COLO668 (cell line): ENCODE data around the gene PLCL2.
"Not testable (repeated sequence)": the region's sequence is repeated elsewhere in the genome, so short reads cannot be mapped to it uniquely, and the experiment has no call there.

ENCODE experiments used
- DNase-seq: peaks from one replicate; lab custom pipeline; 2025; ENCODE audit not compliant: unreplicated experiment; lab: John Stamatoyannopoulos, UW

PLCL2 gene

DNA sequence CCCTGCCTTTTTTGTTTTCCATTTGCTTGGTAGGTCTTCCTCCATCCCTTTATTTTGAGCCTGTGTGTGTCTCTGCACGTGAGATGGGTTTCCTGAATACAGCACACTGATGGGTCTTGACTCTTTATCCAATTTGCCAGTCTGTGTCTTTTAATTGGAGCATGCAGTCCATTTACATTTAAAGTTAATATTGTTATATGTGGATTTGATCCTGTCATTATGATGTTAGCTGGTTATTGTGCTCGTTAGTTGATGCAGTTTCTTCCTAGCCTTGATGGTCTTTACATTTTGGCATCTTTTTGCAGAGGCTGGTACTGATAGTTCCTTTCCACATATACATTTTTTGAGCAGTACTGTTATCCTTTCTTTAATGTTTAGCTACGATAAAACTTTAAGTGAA lies 73.1 kb downstream of the PLCL2 start:
- not testable (repeated sequence) for DNase-seq

DNA sequence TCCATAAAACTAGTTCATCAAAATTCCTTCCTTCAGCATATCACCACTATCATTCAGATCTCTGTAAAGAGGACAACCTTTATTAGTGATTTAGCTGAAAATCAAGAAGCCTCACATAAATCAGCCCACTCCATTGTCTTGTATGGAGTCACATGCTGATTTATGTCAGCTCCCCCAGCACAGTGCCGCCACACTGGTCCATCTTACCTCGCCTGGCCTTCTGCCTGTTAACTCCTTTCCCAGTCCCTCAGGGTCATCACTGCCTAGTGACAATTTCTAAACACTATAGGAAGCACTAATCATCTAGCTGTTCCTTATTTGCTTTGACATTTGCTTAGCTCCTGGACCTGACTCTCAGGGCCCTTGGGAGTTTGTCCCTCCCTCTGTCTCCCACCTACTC lies 75.4 kb downstream of the PLCL2 start:
- DNase-seq = no peak

GRCh38 chr3:16961621-16962205 lies 77.0 kb downstream of the PLCL2 start:
- DNase-seq = no peak

DNA sequence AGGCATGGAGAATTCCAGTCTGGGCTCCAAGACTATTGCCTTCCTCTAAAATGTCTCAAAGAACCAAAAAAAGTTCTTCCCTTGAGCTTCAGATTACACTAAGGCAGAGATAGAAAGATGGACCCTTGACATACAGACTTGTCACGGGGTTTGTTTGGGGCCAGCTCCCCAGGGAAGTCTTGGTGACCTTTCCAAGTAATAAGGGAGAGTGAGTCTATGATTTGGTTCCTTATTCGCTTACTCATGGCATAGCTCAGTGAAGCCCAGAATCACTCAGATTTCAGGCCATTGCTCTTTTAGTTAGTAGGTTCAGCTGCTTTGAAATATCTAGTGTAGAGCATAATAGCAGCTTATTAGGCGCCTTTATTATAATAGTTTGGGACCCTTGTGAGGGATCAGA lies 90.3 kb downstream of the PLCL2 start:
- no peak for DNase-seq

DNA sequence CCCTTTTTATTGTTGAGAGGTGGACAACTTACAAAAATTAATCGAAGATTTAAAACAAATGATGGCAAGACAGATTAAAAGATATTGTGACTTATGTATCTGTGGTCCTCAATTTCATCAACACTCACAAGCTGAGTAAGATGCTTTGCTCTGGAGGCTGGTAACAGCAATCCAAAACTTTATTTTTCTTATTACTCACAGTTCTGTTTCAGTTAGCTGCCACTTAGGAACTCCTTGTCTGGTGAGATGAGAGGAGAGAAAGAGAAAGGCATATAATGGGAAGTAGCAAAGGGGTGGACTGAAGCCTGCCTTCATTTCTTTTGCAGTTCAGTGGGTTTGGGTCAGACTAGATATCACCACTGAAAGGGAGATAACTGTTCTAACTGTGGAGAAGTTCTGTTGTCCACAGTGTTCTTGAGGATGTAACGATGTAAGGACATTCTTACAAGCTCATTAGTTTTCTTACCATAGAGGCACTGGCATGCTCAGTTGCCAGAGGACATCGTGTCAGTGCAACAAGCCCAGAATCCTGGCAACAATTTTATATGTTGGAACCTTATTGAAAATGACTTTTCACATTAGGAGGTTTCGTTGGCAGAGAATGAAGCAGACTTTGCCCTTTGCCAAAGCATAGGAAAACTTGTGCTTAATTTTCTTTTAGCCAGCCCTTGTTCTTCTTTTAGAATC lies 93.6 kb downstream of the PLCL2 start:
- no peak for DNase-seq

- no peak for DNase-seq
Measured at GRCh38 chr3:16978921-16979271, 94.1 kb downstream of the PLCL2 start.

DNA sequence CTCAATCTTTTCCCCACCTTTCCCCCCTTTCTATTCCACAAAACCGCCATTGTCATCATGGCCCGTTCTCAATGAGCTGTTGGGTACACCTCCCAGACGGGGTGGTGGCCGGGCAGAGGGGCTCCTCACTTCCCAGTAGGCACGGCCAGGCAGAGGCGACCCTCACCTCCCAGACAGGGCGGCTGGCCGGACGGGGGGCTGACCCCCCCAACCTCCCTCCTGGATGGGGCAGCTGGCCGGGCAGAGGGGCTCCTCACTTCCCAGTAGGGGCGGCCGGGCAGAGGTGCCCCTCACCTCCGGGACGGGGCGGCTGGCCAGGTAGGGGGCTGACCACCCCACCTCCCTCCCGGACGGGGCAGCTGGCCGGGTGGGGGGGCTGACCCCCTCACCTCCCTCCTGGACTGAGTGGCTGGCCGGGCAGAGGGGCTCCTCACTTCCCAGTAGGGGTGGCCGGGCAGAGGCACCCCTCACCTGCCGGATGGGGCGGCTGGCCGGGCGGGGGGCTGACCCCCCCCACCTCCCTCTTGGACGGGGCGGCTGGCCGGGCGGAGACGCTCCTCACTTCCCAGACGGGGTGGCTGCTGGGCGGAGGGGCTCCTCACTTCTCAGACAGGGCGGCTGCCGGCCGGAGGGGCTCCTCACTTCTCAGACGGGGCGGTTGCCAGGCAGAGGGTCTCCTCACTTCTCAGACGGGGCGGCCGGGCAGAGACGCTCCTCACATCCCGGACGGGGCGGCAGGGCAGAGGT lies 95.2 kb downstream of the PLCL2 start:
- DNase-seq = not testable (repeated sequence)

DNA sequence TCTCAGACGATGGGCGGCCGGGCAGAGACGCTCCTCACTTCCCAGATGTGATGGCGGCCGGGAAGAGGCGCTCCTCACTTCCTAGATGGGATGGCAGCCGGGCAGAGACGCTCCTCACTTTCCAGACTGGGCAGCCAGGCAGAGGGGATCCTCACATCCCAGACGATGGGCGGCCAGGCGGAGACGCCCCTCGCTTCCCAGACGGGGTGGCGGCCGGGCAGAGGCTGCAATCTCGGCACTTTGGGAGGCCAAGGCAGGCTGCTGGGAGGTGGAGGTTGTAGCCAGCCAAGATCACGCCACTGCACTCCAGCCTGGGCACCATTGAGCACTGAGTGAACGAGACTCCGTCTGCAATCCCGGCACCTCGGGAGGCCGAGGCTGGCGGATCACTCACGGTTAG lies 95.8 kb downstream of the PLCL2 start:
- DNase-seq = not testable (repeated sequence)

DNA sequence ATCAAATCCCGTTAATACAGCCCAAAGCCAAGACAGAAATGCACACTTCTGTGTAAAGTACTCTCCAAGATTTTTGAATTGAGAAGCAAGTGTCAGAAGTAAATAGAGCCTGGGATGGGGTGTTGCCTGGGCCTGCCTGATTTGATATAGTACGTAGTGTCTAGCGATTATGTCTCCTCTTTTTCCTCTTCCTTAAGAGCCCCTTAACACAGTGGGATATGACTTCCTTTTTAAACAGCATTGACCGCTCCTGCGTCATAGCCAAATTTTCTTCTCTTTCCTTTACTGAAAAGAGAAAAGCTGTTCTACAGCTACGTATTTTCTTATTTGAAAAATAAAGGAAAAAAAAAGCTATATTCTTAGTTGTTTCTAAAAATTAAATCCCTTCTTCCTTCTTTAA lies 97.7 kb downstream of the PLCL2 start:
- no peak for DNase-seq

DNA sequence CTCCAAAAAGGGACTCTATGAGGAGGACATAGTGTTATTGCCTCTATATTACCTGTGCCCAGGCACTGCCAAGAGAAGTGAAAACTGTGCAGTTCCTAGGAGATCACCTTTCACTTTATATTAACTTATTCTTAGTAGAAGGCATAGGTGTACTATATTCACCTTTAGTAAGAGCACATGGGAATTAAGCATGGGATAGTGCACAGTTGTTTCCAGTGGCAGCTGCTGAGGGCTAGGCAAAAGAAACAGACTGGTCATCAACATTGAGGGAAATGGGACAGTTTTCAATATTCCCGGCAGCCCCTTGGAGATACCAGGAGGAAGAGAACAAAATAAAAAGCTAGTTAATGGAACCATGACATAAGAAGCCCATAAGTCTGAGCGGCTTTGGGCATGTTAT lies 100.9 kb downstream of the PLCL2 start:
- DNase-seq = no peak

DNA sequence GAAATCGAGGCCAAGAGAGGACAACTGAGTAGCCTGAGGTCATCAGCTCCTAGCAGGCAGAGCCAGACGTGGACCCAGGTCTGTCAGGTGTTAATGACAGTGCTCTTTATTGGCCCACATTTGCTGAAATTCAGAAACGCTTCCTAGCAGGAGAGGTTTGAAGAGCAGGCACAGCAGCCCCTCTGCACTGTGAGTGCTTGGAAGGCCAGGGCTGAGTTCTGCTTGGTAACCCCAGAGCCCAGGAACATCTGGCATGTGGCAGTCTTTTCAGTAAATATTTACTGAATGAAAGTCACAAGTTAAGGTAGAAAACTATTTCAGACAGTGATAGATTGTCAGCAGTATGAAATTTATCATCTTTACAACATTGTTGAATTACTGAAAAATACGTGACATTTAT lies 102.4 kb downstream of the PLCL2 start:
- no peak for DNase-seq

DNA sequence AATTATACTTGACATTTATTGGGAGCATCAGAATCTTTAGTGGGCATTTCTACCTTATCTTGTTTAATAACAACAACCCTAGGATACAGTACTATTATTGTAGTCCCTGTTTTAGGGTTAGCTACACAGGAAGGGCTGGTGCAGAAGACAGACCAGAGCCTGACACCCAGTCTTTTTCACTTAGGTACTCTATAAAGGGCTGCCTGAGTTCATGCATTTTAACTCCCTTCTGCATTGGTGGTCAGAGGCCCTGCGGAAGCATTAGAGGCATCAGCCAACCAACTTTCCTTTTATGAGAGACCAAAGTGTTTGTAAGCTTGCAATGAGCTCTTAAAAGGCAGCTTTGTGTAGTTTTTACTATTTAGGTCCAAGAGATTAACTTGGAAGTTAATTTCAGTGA lies 105.4 kb downstream of the PLCL2 start:
- DNase-seq = no peak

DNA sequence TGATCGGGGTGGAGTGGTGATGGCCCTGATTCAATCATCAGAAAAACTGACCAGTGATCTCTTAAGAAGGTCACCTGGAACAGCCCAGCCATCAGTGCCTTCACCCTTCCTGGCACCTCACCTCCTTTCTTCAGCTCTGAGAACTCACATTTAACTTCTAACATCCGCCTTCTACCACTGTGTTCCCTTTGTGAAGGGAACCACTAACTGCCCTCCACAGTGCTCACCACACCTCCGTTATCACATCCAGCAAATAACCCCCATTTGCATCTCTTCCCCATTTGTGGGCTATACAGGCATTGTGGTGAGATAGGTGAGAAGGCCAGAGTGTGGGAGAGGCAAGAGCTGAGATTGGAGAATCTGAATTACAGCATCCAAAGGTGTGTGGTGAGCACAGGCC lies 107.4 kb downstream of the PLCL2 start:
- DNase-seq = no peak

GRCh38 chr3:16993227-16993626 lies 108.5 kb downstream of the PLCL2 start:
- DNase-seq = no peak

DNA sequence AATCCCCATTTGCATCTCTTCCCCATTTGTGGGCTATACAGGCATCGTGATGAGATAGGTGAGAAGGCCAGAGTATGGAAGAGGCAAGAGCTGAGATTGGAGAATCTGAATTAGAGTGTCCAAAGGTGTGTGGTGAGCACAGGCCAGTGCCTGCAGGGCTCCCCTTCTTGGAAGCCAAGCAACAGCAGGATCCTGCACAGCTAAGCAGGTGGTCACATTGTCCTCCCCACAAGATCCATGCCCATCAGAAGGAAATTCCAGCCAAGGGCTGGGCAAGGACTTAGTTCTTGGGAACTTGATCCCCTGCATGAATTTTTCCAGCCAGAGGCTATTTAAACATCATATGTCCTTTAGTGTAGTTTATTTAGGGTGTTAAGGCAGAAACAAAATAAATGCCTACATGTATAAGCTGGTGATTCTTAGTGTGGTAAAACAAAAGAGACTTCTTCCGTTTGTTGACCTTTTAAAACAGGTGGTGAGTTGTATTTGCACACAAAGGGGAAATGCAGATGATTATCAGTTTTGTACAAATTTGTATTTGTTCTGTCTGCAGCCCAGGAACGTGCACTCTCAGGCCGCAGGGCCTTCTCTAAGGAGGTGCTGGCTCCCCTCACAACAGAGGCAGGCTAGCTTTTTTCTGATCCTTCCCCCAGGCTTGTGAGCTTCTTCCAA lies 110.2 kb downstream of the PLCL2 start:
- peak; percentile 30 for DNase-seq

DNA sequence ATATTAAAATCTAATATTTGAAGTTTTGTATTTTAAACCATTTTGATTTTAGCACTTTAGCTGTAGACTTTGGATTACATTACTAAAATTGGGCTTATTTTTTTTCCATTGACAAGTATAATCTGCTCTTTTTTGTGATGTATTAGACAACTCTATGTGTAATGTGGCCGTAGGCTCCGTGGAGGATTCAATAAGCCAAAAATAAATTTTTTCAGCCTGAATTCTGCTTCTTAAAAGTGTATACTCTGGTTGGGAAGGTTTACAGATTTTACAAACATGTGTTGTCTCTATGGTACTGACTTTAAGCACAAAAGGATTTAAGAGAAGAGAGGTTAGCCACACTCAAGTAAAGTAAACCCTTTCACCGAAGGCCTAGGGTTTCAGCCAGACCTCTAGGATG lies 110.8 kb downstream of the PLCL2 start:
- no peak for DNase-seq

GRCh38 chr3:16998236-16998923 lies 113.6 kb downstream of the PLCL2 start:
- no peak for DNase-seq

GRCh38 chr3:16999161-16999560 lies 114.4 kb downstream of the PLCL2 start:
- DNase-seq = no peak

DNA sequence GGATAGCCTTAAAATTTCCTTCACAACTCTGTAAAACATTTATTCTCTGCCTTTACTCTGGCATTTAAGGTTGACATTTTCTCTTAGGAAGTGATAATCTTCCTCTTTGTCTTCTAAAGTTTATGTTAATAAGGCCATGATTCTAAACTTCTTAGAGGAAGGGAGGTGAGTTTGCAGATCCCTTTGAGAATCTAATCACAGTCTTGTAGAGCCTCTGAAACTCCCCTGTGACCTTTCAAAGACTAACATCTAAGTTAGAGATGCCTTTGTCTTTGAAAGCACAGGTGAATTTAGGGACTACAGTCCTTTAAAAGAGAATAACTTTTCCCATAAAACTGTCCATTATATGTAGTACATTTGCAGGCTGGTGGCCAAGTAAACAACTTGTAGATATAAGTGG lies 115.1 kb downstream of the PLCL2 start:
- DNase-seq = no peak

DNA sequence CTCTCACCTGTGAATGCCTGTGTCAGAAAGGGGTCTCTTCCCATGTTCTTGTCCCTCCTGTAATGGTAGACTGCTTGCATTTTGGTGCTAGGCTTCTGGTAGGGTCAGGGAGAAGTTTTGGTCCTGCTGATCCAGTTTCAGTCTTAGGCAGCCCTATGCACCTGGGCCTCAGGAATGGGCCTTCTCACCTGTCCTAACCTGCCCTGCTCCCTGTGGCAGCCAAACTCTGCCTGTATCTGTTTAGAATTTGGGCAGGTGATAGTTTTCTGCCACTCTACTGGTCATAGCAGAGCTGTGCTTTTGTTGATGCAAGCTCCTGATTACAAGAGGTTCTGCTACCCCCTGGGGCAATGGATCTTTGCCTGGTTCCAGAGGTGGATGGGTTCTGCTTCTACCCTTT lies 118.7 kb downstream of the PLCL2 start:
- DNase-seq = no peak

- no peak for DNase-seq
Measured at GRCh38 chr3:17006132-17006852, 121.5 kb downstream of the PLCL2 start.
